Measurements from ENCODE around the gene ABHD18.
"Not testable (repeated sequence)": the region's sequence is repeated elsewhere in the genome, so short reads cannot be mapped to it uniquely, and the experiment has no call there.

ABHD18 gene

DNA sequence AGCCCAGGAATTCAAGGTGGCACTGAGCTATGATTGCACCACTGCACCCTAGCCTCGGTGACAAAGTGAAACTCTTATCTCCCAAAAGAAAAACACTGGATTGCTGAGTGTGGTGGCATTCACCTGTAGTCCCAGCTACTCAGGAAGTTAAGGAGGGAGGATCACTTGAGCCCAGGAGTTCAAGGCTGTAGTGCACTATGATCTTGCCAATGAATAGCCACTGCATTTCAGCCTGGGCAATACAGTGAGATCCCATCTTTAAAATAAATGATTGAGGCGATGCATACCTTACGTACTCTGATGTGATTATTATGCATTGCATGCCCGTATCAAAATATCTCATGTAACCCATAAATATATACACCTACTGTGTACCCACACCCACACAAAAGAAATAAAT lies 64.7 kb downstream of the ABHD18 start:
- ChIA-PET POLR2A (ENCODE audit: low non-redundant PET) (no interaction called here), CTCF (interaction anchor here (0.7 kb wide), 1 partner anchor 12 kb away, joined by 3 read pairs; no protein-coding TSS in a partner anchor)
- no peak overlapping the region for H3K27ac ChIP-seq
- no peak for TF ChIP-seq CTCF (conservative IDR thresholded peaks at IDR 0.05; ENCODE audit: low read depth)
- DNase-seq (ENCODE audit: low spot score) = no peak

DNA sequence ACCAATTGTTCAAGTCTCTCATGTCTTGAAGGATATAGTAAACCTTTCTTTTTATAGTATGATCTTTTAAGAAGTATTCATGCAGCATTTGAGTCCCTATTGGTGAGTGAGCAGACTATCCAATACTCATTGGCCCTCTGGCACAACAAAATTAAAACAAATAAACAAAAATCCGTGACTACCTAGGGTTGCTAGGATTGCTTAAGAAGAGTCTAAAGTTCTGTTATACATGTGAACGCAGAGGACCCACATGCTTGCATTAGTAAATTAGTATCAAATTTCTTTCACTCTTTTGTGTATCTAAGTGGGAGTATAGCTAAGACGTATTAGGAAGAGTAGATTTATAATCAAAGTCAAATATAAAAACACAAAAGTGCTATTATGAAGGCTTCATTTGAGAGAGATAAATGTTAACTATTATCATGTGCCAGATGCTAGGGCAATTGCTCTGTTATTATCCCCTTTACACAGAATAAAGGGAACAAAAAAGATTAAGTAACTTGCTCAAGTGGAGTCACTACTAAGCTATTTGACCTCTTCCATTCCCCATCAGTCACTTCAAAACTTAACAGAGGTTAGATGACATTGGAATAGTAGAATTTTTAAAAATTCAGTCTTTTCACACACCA lies 66.7 kb downstream of the ABHD18 start:
- ChIA-PET CTCF (interaction anchor here (0.7 kb wide), 1 partner anchor 13 kb away, joined by 4 read pairs; no protein-coding TSS in a partner anchor), POLR2A (ENCODE audit: low non-redundant PET) (no interaction called here)
- no peak for TF ChIP-seq CTCF (conservative IDR thresholded peaks at IDR 0.05; ENCODE audit: low read depth)
- DNase-seq (ENCODE audit: low spot score) = no peak
- no peak overlapping the region for H3K27ac ChIP-seq

DNA sequence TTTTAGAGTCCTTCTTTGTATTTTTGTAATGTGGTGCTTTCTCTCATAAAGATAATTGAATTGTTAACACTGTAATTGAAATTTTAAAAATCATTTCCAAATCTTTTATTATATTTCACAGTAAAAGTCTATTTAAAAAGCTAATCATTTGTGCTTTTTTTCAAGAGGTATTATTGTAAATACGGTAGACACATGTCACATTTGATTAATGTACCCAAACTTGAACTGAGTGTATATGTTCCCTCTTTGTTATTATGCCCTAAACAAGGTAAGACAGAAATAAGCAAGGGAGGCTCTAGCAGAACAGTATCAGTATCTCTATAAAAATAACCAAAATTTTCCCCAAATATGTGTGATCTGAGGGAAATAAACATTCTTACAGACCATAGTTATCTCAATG lies 74.4 kb downstream of the ABHD18 start:
- POLR2A ChIA-PET (ENCODE audit: low non-redundant PET) = no interaction called here
- no peak for DNase-seq (ENCODE audit: low spot score)

GRCh38 chr4:128047019-128047418 lies 81.8 kb downstream of the ABHD18 start:
- DNase-seq (ENCODE audit: low spot score); H3K27ac ChIP-seq; POLR2A ChIA-PET (ENCODE audit: low non-redundant PET): not testable (repeated sequence)
- CTCF ChIA-PET = interaction anchor here (0.6 kb wide), 1 partner anchor 308 kb away, joined by 3 read pairs; no protein-coding TSS in a partner anchor

More for the DNA sequence above, 74.4 kb downstream of the ABHD18 start:
- CTCF ChIA-PET = interaction anchor here (0.8 kb wide), 1 partner anchor 22 kb away, joined by 3 read pairs; no protein-coding TSS in a partner anchor
- no peak for TF ChIP-seq CTCF (conservative IDR thresholded peaks at IDR 0.05; ENCODE audit: low read depth)
- H3K27ac ChIP-seq = no peak overlapping the region

- POLR2A ChIA-PET (ENCODE audit: low non-redundant PET); H3K27ac ChIP-seq; DNase-seq (ENCODE audit: low spot score): not testable (repeated sequence)
- CTCF ChIA-PET = interaction anchor here (0.6 kb wide), 1 partner anchor 307 kb away, joined by 3 read pairs; no protein-coding TSS in a partner anchor
Observed at GRCh38 chr4:128047514-128047913, 82.3 kb downstream of the ABHD18 start.

DNA sequence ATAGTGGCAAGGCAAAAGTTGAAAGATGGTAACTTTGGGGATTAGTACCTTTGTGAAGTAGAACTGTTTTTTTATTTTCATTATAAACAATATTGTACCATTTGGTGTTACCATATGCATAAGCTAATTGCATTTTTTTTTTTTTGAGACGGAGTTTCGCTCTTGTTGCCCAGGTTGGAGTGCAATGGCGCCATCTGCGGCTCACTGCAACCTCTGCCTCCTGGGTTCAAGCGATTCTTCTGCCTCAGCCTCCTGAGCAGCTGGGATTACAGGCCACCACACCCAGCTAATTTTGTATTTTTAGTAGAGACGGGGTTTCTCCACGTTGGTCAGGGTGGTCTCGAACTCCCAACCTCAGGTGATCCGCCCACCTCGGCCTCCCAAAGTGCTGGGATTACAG lies 86.0 kb downstream of the ABHD18 start:
- DNase-seq (ENCODE audit: low spot score); POLR2A ChIA-PET (ENCODE audit: low non-redundant PET); H3K27ac ChIP-seq: not testable (repeated sequence)
- CTCF ChIA-PET = interaction anchor here (0.6 kb wide), 2 partner anchors 74 to 282 kb away, joined by 3 to 4 read pairs; no protein-coding TSS in a partner anchor

- POLR2A ChIA-PET (ENCODE audit: low non-redundant PET); DNase-seq (ENCODE audit: low spot score); CTCF ChIA-PET; H3K27ac ChIP-seq: not testable (repeated sequence)
Observed at GRCh38 chr4:128054907-128055306, 89.7 kb downstream of the ABHD18 start.

GRCh38 chr4:128055441-128056206 lies 90.4 kb downstream of the ABHD18 start:
- POLR2A ChIA-PET (ENCODE audit: low non-redundant PET); H3K27ac ChIP-seq; DNase-seq (ENCODE audit: low spot score): not testable (repeated sequence)
- CTCF ChIA-PET = interaction anchor here (0.5 kb wide), 1 partner anchor 64 kb away, joined by 4 read pairs; no protein-coding TSS in a partner anchor

GRCh38 chr4:128056396-128056795 lies 91.2 kb downstream of the ABHD18 start:
- DNase-seq (ENCODE audit: low spot score) = no peak
- ChIA-PET POLR2A (ENCODE audit: low non-redundant PET) (no interaction called here), CTCF (no interaction called here)
- TF ChIP-seq CTCF (conservative IDR thresholded peaks at IDR 0.05; ENCODE audit: low read depth) = no peak
- no peak overlapping the region for H3K27ac ChIP-seq
